Stimulated activated CD4-positive, alpha-beta T cell treated with anti-CD3 and anti-CD28 coated beads, Interleukin-15, amount 100 ng/mL, for 1 hour (primary cell): ENCODE measurements around the gene SF3B2.
A peak's percentile ranks its signal among the peaks of the same experiment; 100 is the strongest.
"Not testable (repeated sequence)": the region's sequence is repeated elsewhere in the genome, so short reads cannot be mapped to it uniquely, and the experiment has no call there.

Experiments
- DNase-seq, 2 donors: peaks; one replicate each; pipeline ENCODE4 v3.0.0-alpha.2; 2020; ENCODE audit warnings: low read depth in 1 of 2, low spot score in 1 of 2

SF3B2 gene, protein sequence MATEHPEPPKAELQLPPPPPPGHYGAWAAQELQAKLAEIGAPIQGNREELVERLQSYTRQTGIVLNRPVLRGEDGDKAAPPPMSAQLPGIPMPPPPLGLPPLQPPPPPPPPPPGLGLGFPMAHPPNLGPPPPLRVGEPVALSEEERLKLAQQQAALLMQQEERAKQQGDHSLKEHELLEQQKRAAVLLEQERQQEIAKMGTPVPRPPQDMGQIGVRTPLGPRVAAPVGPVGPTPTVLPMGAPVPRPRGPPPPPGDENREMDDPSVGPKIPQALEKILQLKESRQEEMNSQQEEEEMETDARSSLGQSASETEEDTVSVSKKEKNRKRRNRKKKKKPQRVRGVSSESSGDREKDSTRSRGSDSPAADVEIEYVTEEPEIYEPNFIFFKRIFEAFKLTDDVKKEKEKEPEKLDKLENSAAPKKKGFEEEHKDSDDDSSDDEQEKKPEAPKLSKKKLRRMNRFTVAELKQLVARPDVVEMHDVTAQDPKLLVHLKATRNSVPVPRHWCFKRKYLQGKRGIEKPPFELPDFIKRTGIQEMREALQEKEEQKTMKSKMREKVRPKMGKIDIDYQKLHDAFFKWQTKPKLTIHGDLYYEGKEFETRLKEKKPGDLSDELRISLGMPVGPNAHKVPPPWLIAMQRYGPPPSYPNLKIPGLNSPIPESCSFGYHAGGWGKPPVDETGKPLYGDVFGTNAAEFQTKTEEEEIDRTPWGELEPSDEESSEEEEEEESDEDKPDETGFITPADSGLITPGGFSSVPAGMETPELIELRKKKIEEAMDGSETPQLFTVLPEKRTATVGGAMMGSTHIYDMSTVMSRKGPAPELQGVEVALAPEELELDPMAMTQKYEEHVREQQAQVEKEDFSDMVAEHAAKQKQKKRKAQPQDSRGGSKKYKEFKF

GRCh38 chr11:66051766-66052663, at the start of gene SF3B2:
TSS of gene SF3B2 (plus strand) at chr11:66052364. CDS start at chr11:66052385, 21 bp downstream.
- DNase-seq = peak; percentile 89 to 91

- peak in 1 of 2 donors; percentile 59 for DNase-seq
Measured at GRCh38 chr11:66002648-66003225, 49.4 kb upstream of the SF3B2 start.

DNA sequence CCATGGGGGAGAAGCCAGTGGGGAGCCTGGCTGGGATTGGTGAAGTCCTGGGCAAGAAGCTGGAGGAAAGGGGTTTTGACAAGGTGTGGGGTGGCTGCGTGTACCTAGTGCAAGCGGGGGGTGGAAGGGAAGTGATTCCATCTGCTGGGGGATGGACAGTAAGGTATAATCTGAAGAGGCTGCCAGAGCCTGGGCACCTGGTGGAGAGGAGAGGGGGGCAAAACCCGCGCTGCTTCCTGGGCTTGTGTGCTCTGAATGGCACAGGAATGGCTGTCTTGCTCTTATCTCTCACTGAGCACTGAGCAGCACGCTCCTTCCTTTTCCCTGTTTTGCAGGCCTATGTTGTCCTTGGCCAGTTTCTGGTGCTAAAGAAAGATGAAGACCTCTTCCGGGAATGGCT, 48.9 kb upstream of the SF3B2 start:
- no peak for DNase-seq

DNA sequence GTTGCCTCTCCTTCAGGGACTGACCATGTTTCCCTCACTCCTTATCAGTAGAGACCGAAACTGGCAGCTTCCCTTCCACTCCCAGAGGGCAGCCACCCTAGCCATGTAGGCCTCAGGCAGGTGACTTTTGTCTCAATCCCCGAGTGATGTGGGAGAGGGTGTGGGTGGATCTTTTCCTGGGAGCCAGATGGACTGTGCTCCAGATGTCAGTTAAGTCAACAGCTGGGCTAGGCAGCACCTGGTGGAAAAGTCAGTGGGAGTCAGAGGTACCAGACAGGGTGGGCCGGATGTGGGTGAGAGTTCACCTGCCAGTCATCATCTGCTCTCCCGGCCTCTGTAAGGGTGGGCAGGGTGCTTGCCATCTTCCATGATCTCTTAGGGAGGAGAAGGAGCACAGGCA, 48.0 kb upstream of the SF3B2 start:
- no peak for DNase-seq

- no peak for DNase-seq
Measured at GRCh38 chr11:66006134-66006890, 45.9 kb upstream of the SF3B2 start.

DNA sequence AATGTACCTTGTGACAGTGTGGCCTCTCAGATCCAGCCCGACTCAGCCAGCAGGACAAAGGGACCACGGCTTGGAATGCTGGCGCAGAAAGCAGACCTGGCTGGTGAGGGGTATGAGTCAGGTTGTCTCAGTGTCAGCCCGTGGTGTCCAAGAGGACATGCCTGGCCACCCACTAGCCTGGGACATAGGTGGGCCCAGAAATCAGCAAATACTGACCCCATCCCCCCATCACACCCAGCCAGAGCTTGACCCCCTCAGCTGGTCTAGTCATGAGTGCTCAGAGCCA, 45.3 kb upstream of the SF3B2 start:
- DNase-seq = no peak

- DNase-seq = no peak
Measured at GRCh38 chr11:66007201-66007634, 44.9 kb upstream of the SF3B2 start.

DNA sequence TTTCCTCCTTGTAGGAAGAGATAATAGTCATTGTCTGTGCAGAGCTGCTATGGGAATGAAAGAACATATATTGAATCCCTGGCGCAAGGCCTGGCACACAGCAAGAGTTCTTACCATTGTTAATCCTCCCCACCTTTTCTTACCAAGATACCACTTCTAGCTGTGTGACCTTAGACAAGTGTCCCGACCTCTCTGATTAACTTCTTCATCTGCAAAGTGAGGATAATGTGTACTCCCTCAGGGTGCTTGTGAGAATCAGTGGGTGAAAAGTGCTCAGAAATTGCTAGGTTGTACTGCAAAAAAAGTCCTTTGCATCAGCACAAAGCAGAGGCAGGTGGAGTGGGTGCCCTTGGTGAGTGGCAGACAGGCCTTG, 44.1 kb upstream of the SF3B2 start:
- no peak for DNase-seq

- DNase-seq = no peak
Measured at GRCh38 chr11:66008468-66009101, 43.6 kb upstream of the SF3B2 start.

DNA sequence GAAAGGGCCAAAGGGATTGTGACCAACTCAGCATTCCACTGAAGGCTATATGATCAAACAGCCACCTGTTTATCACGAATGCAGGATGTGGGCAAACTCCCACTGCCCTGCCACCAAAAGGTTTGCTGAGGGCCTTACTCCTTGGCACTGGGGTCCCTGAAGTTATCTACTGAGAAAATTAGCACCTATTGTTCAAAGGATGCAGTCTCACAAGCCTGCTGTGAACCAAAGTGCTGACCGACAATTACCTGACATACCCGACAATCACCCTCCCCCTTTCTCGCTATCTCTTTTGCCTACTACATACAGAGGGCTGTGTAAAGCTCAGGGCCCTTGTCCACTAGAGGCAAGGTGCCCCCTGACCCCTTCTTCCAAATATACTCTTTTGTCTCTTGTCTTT, 42.1 kb upstream of the SF3B2 start:
- DNase-seq = not testable (repeated sequence)

DNA sequence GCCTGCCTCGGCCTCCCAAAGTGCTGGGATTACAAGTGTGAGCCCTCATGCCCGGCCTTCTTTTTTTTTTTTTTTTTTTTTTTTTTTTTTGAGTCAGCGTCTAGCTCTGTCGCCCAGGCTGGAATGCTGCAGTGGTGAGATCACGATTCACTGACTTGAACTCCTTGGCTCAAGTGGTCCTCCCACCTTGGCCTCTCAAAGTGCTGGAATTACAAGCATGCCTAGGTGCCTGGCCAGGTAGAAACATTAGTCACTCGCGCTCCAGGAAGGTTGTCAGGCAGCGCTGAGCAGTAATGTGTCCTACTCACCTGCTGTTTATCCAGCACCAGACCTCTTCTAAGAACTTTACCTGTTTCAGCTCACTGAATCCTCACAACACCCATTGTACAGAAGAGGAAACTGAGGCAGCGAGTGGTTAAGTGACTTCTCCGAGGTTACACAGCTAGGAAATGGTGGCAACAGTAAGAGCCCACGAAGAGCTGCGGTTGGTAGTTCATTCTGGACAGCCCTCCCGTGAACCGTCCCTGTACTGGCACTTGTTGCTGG, 40.9 kb upstream of the SF3B2 start:
- DNase-seq = no peak

- DNase-seq = no peak
Measured at GRCh38 chr11:66011785-66012303, 40.3 kb upstream of the SF3B2 start, which contains the start of gene CST6. TSS of gene CST6 (plus strand) at chr11:66012008. CDS start at chr11:66012045, 37 bp downstream.

DNA sequence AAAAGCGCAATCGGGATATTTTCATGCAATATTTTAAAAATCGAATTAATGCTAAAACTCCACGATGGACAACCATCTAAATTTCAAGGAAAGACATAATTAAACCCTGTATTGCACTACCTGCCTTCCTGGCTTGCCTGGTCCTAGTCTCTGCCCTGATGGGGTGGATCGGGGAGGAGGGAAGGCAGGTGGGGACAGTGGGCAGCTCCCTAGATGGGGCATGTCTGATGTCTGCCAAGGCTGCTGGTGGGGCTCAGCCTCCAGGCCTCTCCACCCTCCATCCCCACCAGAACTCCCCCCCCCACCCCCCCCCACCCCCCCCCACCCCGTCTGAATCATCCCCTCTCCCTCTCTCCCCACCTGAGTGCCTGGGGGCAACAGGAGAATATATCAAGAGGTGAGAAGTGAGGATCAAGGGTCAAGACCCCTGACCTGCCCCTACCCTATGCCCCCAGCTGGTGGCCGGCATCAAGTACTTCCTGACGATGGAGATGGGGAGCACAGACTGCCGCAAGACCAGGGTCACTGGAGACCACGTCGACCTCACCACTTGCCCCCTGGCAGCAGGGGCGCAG, 39.7 kb upstream of the SF3B2 start:
- no peak for DNase-seq

GRCh38 chr11:66012946-66013761, 39.0 kb upstream of the SF3B2 start:
- DNase-seq = no peak

DNA sequence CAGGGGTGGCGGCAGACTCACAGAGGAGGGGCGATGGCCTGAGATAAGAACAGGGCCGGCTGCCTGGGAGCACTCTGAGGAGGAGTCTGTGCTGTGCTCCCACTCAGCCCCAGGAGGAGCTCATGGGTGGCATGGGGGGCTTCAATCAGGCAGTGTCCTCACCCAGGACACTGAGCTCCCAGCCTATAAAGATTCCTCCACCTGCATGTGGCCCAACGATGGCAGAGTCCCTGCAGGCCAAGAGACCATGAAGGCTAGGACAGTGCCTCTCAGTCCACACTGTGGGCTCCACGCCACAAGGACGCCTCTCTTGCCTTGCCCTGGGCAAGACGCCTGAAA, 38.4 kb upstream of the SF3B2 start:
- no peak for DNase-seq

GRCh38 chr11:66014804-66015453, 37.2 kb upstream of the SF3B2 start:
- no peak for DNase-seq

GRCh38 chr11:66015454-66015881, 36.7 kb upstream of the SF3B2 start:
- no peak for DNase-seq
